Measurements from ENCODE around the gene SV2C.
A peak's percentile ranks its signal among the peaks of the same experiment; 100 is the strongest.
"Not testable (repeated sequence)": the region's sequence is repeated elsewhere in the genome, so short reads cannot be mapped to it uniquely, and the experiment has no call there.

Gene SV2C

GRCh38 chr5:76363352-76364225, 280.4 kb downstream of the SV2C start:
- DNase-seq: no peak

- DNase-seq: no peak
Measured at GRCh38 chr5:76364226-76364589, 281.0 kb downstream of the SV2C start.

- DNase-seq: no peak
Measured at GRCh38 chr5:76365561-76365960, 282.4 kb downstream of the SV2C start.

- DNase-seq: no peak
Measured at GRCh38 chr5:76366596-76366995, 283.4 kb downstream of the SV2C start.

- DNase-seq: no peak
Measured at GRCh38 chr5:76367623-76368371, 284.6 kb downstream of the SV2C start.

- no peak for DNase-seq
Measured at GRCh38 chr5:76368941-76369340, 285.8 kb downstream of the SV2C start.

- DNase-seq: not testable (repeated sequence)
Measured at GRCh38 chr5:76369668-76370067, 286.5 kb downstream of the SV2C start.

GRCh38 chr5:76371960-76372322, 288.8 kb downstream of the SV2C start:
- peak; percentile 4 for DNase-seq

- peak; percentile 82 for DNase-seq
Measured at GRCh38 chr5:76372323-76373054, 289.3 kb downstream of the SV2C start.

GRCh38 chr5:76376148-76376865, 293.1 kb downstream of the SV2C start:
- DNase-seq: no peak

GRCh38 chr5:76376866-76377230, 293.7 kb downstream of the SV2C start:
- DNase-seq: no peak

- no peak for DNase-seq
Measured at GRCh38 chr5:76378355-76378754, 295.2 kb downstream of the SV2C start.

- DNase-seq: no peak
Measured at GRCh38 chr5:76379316-76379715, 296.1 kb downstream of the SV2C start.

- DNase-seq: no peak
Measured at GRCh38 chr5:76379855-76380254, 296.7 kb downstream of the SV2C start.

- DNase-seq: no peak
Measured at GRCh38 chr5:76380346-76381066, 297.3 kb downstream of the SV2C start.

GRCh38 chr5:76383126-76383832, 300.1 kb downstream of the SV2C start:
- DNase-seq: no peak

GRCh38 chr5:76384189-76384588, 301.0 kb downstream of the SV2C start:
- no peak for DNase-seq

GRCh38 chr5:76384705-76385104, 301.5 kb downstream of the SV2C start:
- DNase-seq: no peak

GRCh38 chr5:76385540-76385939, 302.4 kb downstream of the SV2C start:
- DNase-seq: no peak

- DNase-seq: no peak
Measured at GRCh38 chr5:76386360-76386759, 303.2 kb downstream of the SV2C start.

- DNase-seq: no peak
Measured at GRCh38 chr5:76388236-76388635, 305.1 kb downstream of the SV2C start.
